HEK293 (cell line): ENCODE results near the gene MATR3.

ENCODE experiments used
- CTCF ChIA-PET: fragments of 350-600 bp; formaldehyde crosslinking; extraction: SDS; loops from one replicate; lab custom pipeline; 2021; ENCODE audit warnings: antibody characterized with exemption; lab: Yijun Ruan, JAX
- POLR2A ChIA-PET: fragments of 300-600 bp; formaldehyde crosslinking; extraction: SDS; loops from one replicate; lab custom pipeline; 2020; ENCODE audit warnings: antibody characterized with exemption, inconsistent platforms; lab: Yijun Ruan, JAX
- H3K27ac ChIP-seq: fragments of 200-500 bp; sonication (Bioruptor generic); 2 replicates; pipeline ENCODE4 v1.5.1; 2014; ENCODE audit warnings: low read depth, low read length, control low read depth, inconsistent platforms; ENCODE audit errors: extremely low read depth
- H3K36me3 ChIP-seq, 2 experiments: fragments of 200-500 bp in 1 of 2; sonication (Bioruptor generic) in 1 of 2; 1 replicate in 1 of 2; 2 replicates in 1 of 2; pipeline ENCODE4 v1.5.1; 2014 to 2017; ENCODE audit warnings: inconsistent platforms in 2 of 2, low read length in 2 of 2; ENCODE audit not compliant: control insufficient read depth in 2 of 2, insufficient read depth in 1 of 2
- H3K4me1 ChIP-seq: fragments of 200-500 bp; sonication (Bioruptor generic); 2 replicates; pipeline ENCODE4 v1.5.1; 2014; ENCODE audit warnings: mild to moderate bottlenecking, low read length, inconsistent platforms; ENCODE audit not compliant: control insufficient read depth, insufficient read depth
- H3K4me3 ChIP-seq: 2 replicates; pipeline ENCODE4 v1.5.1; 2011; ENCODE audit warnings: low read depth, mild to moderate bottlenecking, control low read depth, low read length, moderate library complexity
- H3K9me3 ChIP-seq: fragments of 200-500 bp; sonication (Bioruptor generic); 2 replicates; pipeline ENCODE4 v1.5.1; 2014; ENCODE audit warnings: low read depth, low read length, inconsistent platforms; ENCODE audit not compliant: control insufficient read depth, insufficient read depth
- MYNN ChIP-seq: fragments of 450-650 bp; formaldehyde crosslinking; IDR thresholded peaks from 2 replicates; pipeline ENCODE4 v1.5.1; 2016; ENCODE audit warnings: missing biosample characterization, missing genetic modification characterization, borderline replicate concordance
- MZF1 ChIP-seq: fragments of 450-650 bp; formaldehyde crosslinking; IDR thresholded peaks from 2 replicates; pipeline ENCODE4 v1.5.1; 2017; ENCODE audit warnings: missing biosample characterization, missing genetic modification characterization, borderline replicate concordance
- REPIN1 ChIP-seq: fragments of 450-650 bp; formaldehyde crosslinking; IDR thresholded peaks from 2 replicates; pipeline ENCODE4 v1.5.1; 2017; ENCODE audit warnings: missing biosample characterization, missing genetic modification characterization, low read depth
- SP2 ChIP-seq: fragments of 450-650 bp; formaldehyde crosslinking; IDR thresholded peaks from 2 replicates; pipeline ENCODE4 v1.5.1; 2016; ENCODE audit warnings: missing biosample characterization, missing genetic modification characterization
- ZFP37 ChIP-seq: fragments of 450-650 bp; formaldehyde crosslinking; IDR thresholded peaks from 2 replicates; pipeline ENCODE4 v1.5.1; 2016; ENCODE audit warnings: missing biosample characterization, missing genetic modification characterization
- ZNF132 ChIP-seq: fragments of 450-650 bp; formaldehyde crosslinking; IDR thresholded peaks from 2 replicates; pipeline ENCODE4 v1.5.1; 2017; ENCODE audit warnings: missing biosample characterization, missing genetic modification characterization, borderline replicate concordance
- ZNF138 ChIP-seq: fragments of 450-650 bp; formaldehyde crosslinking; IDR thresholded peaks from 2 replicates; pipeline ENCODE4 v1.5.1; 2016; ENCODE audit warnings: missing biosample characterization, missing genetic modification characterization, borderline replicate concordance
- ZNF157 ChIP-seq: fragments of 450-650 bp; formaldehyde crosslinking; IDR thresholded peaks from 2 replicates; pipeline ENCODE4 v1.5.1; 2016; ENCODE audit warnings: missing biosample characterization, missing genetic modification characterization
- ZNF169 ChIP-seq: fragments of 450-650 bp; formaldehyde crosslinking; IDR thresholded peaks from 2 replicates; pipeline ENCODE4 v1.5.1; 2016; ENCODE audit warnings: missing biosample characterization, missing genetic modification characterization
- ZNF175 ChIP-seq: fragments of 450-650 bp; formaldehyde crosslinking; IDR thresholded peaks from 2 replicates; pipeline ENCODE4 v1.5.1; 2016; ENCODE audit warnings: missing biosample characterization, missing genetic modification characterization
- ZNF184 ChIP-seq: fragments of 450-650 bp; IDR thresholded peaks from 2 replicates; pipeline ENCODE4 v1.5.1; 2018; ENCODE audit warnings: missing biosample characterization, mild to moderate bottlenecking, missing genetic modification characterization
- ZNF404 ChIP-seq: fragments of 450-650 bp; formaldehyde crosslinking; IDR thresholded peaks from 2 replicates; pipeline ENCODE4 v1.5.1; 2017; ENCODE audit warnings: missing biosample characterization, missing genetic modification characterization
- ZNF423 ChIP-seq: fragments of 450-650 bp; formaldehyde crosslinking; IDR thresholded peaks from 2 replicates; pipeline ENCODE4 v1.5.1; 2016; ENCODE audit warnings: missing biosample characterization, missing genetic modification characterization
- ZNF560 ChIP-seq: fragments of 450-650 bp; formaldehyde crosslinking; IDR thresholded peaks from 2 replicates; pipeline ENCODE4 v1.5.1; 2017; ENCODE audit warnings: missing biosample characterization, missing genetic modification characterization, borderline replicate concordance
- ZNF777 ChIP-seq: fragments of 450-650 bp; formaldehyde crosslinking; IDR thresholded peaks from 2 replicates; pipeline ENCODE4 v1.5.1; 2017; ENCODE audit warnings: missing biosample characterization, missing genetic modification characterization, borderline replicate concordance
- TF ChIP-seq, protein P1 (sequence below): fragments of 450-650 bp; IDR thresholded peaks from 2 replicates; pipeline ENCODE4 v1.5.1; 2018; ENCODE audit warnings: missing biosample characterization, mild to moderate bottlenecking, missing genetic modification characterization
- TF ChIP-seq, protein P2 (sequence below): fragments of 450-650 bp; formaldehyde crosslinking; IDR thresholded peaks from 2 replicates; pipeline ENCODE4 v1.5.1; 2016; ENCODE audit warnings: missing biosample characterization, missing genetic modification characterization
- TF ChIP-seq, protein P3 (sequence below): fragments of 450-650 bp; formaldehyde crosslinking; IDR thresholded peaks from 2 replicates; pipeline ENCODE4 v1.5.1; 2017; ENCODE audit warnings: missing biosample characterization, missing genetic modification characterization
- TF ChIP-seq, protein P4 (sequence below): fragments of 450-650 bp; formaldehyde crosslinking; IDR thresholded peaks from 2 replicates; pipeline ENCODE4 v1.5.1; 2016; ENCODE audit warnings: missing biosample characterization, missing genetic modification characterization
- TF ChIP-seq, protein P5 (sequence below): fragments of 450-650 bp; formaldehyde crosslinking; IDR thresholded peaks from 2 replicates; pipeline ENCODE4 v1.5.1; 2016; ENCODE audit warnings: missing biosample characterization, missing genetic modification characterization
- TF ChIP-seq, protein P6 (sequence below): fragments of 450-650 bp; formaldehyde crosslinking; IDR thresholded peaks from 2 replicates; pipeline ENCODE4 v1.5.1; 2016; ENCODE audit warnings: missing biosample characterization, missing genetic modification characterization

MATR3 gene

DNA sequence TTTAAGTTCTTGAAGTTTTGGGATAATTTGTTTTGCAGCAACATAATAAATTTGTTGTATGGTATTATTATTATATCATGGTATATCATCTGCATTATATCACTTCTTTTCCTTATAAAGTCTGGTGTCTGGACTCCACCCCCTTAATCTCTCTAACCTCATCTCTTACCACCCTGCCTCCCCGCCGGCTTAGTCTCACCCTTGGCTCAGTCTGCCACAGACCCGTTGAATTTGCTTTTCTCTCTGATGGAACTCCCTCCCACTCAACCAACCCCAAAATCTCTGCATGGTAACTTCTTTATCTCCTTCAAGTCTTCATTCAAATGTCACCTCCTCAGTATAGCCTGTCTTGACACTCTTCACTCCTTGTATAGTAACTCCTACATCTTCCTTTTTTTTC, 29.6 kb upstream of the MATR3 start:
- no peak for TF ChIP-seq REPIN1 (tag by site-specific recombination)
- no peak for TF ChIP-seq ZNF423 (tag by site-specific recombination)
- no peak for TF ChIP-seq ZNF138 (tag by site-specific recombination)
- no peak for TF ChIP-seq ZNF169
- TF ChIP-seq, protein P1, sequence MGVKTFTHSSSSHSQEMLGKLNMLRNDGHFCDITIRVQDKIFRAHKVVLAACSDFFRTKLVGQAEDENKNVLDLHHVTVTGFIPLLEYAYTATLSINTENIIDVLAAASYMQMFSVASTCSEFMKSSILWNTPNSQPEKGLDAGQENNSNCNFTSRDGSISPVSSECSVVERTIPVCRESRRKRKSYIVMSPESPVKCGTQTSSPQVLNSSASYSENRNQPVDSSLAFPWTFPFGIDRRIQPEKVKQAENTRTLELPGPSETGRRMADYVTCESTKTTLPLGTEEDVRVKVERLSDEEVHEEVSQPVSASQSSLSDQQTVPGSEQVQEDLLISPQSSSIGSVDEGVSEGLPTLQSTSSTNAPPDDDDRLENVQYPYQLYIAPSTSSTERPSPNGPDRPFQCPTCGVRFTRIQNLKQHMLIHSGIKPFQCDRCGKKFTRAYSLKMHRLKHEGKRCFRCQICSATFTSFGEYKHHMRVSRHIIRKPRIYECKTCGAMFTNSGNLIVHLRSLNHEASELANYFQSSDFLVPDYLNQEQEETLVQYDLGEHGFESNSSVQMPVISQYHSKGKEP (tag by site-specific recombination): no peak
- TF ChIP-seq ZNF777 (tag by site-specific recombination): no peak
- no peak for TF ChIP-seq ZNF184 (tag by site-specific recombination)
- TF ChIP-seq, protein P2, sequence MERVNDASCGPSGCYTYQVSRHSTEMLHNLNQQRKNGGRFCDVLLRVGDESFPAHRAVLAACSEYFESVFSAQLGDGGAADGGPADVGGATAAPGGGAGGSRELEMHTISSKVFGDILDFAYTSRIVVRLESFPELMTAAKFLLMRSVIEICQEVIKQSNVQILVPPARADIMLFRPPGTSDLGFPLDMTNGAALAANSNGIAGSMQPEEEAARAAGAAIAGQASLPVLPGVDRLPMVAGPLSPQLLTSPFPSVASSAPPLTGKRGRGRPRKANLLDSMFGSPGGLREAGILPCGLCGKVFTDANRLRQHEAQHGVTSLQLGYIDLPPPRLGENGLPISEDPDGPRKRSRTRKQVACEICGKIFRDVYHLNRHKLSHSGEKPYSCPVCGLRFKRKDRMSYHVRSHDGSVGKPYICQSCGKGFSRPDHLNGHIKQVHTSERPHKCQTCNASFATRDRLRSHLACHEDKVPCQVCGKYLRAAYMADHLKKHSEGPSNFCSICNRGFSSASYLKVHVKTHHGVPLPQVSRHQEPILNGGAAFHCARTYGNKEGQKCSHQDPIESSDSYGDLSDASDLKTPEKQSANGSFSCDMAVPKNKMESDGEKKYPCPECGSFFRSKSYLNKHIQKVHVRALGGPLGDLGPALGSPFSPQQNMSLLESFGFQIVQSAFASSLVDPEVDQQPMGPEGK (tag by site-specific recombination): no peak
- TF ChIP-seq ZNF404 (tag by site-specific recombination): no peak
- no peak for TF ChIP-seq ZFP37 (tag by site-specific recombination)
- TF ChIP-seq, protein P3, sequence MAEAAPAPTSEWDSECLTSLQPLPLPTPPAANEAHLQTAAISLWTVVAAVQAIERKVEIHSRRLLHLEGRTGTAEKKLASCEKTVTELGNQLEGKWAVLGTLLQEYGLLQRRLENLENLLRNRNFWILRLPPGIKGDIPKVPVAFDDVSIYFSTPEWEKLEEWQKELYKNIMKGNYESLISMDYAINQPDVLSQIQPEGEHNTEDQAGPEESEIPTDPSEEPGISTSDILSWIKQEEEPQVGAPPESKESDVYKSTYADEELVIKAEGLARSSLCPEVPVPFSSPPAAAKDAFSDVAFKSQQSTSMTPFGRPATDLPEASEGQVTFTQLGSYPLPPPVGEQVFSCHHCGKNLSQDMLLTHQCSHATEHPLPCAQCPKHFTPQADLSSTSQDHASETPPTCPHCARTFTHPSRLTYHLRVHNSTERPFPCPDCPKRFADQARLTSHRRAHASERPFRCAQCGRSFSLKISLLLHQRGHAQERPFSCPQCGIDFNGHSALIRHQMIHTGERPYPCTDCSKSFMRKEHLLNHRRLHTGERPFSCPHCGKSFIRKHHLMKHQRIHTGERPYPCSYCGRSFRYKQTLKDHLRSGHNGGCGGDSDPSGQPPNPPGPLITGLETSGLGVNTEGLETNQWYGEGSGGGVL (tag by site-specific recombination): no peak
- no peak for TF ChIP-seq ZNF157 (tag by site-specific recombination)
- TF ChIP-seq, protein P4, sequence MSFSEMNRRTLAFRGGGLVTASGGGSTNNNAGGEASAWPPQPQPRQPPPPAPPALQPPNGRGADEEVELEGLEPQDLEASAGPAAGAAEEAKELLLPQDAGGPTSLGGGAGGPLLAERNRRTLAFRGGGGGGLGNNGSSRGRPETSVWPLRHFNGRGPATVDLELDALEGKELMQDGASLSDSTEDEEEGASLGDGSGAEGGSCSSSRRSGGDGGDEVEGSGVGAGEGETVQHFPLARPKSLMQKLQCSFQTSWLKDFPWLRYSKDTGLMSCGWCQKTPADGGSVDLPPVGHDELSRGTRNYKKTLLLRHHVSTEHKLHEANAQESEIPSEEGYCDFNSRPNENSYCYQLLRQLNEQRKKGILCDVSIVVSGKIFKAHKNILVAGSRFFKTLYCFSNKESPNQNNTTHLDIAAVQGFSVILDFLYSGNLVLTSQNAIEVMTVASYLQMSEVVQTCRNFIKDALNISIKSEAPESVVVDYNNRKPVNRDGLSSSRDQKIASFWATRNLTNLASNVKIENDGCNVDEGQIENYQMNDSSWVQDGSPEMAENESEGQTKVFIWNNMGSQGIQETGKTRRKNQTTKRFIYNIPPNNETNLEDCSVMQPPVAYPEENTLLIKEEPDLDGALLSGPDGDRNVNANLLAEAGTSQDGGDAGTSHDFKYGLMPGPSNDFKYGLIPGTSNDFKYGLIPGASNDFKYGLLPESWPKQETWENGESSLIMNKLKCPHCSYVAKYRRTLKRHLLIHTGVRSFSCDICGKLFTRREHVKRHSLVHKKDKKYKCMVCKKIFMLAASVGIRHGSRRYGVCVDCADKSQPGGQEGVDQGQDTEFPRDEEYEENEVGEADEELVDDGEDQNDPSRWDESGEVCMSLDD (tag by site-specific recombination): no peak
- TF ChIP-seq SP2 (tag by site-specific recombination): no peak
- no peak for TF ChIP-seq ZNF175
- TF ChIP-seq ZNF560 (tag by site-specific recombination): no peak
- TF ChIP-seq, all 188 proteins: peak for 0
- Histone ChIP-seq H3K36me3 (no peaks in the 10 kb centered on the region), H3K4me3 (no peak overlapping the region), H3K4me1 (no peaks in the 10 kb centered on the region), H3K9me3 (no peaks in the 10 kb centered on the region), H3K27ac (no peak overlapping the region)
- ChIA-PET POLR2A (no interaction called here), CTCF (interaction anchor here (1.2 kb wide), 1 partner anchor 8 kb away, joined by 4 read pairs; no protein-coding TSS in a partner anchor)

DNA sequence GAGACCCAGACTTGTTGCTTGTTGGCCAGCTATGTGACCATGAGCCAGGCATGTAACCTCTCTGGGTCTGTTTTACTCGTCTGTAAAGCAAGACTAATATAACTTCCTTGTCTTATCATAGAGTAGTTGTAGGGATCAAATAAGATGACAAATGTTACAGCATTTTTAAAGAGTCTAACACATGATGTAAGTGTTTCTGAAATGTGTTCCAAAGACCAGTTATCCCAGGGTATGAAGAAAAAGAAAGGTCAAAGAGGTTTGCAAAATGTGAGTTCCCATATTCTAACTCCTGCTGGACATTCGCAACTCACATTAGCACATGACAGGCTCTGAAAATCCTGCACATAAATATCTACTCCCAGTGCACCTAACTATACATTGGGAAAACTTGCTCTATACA, 28.5 kb upstream of the MATR3 start:
- Histone ChIP-seq H3K4me1 (no peaks in the 10 kb centered on the region), H3K4me3 (no peak overlapping the region), H3K27ac (no peak overlapping the region), H3K9me3 (no peaks in the 10 kb centered on the region), H3K36me3 (no peaks in the 10 kb centered on the region)
- ChIA-PET POLR2A (interaction anchor here (0.6 kb wide), 1 partner anchor 9 kb away, joined by 3 read pairs; no protein-coding TSS in a partner anchor), CTCF (interaction anchor here (1.2 to 2.1 kb wide), 3 partner anchors 9 to 157 kb away, joined by 3 to 6 read pairs (median 4); no protein-coding TSS in a partner anchor)
- TF ChIP-seq ZNF132 (tag by site-specific recombination): no peak
- TF ChIP-seq MYNN: no peak
- TF ChIP-seq, protein P5, sequence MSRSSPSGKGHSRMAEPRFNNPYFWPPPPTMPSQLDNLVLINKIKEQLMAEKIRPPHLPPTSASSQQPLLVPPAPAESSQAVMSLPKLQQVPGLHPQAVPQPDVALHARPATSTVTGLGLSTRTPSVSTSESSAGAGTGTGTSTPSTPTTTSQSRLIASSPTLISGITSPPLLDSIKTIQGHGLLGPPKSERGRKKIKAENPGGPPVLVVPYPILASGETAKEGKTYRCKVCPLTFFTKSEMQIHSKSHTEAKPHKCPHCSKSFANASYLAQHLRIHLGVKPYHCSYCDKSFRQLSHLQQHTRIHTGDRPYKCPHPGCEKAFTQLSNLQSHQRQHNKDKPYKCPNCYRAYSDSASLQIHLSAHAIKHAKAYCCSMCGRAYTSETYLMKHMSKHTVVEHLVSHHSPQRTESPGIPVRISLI (tag by site-specific recombination): no peak
- TF ChIP-seq, protein P6, sequence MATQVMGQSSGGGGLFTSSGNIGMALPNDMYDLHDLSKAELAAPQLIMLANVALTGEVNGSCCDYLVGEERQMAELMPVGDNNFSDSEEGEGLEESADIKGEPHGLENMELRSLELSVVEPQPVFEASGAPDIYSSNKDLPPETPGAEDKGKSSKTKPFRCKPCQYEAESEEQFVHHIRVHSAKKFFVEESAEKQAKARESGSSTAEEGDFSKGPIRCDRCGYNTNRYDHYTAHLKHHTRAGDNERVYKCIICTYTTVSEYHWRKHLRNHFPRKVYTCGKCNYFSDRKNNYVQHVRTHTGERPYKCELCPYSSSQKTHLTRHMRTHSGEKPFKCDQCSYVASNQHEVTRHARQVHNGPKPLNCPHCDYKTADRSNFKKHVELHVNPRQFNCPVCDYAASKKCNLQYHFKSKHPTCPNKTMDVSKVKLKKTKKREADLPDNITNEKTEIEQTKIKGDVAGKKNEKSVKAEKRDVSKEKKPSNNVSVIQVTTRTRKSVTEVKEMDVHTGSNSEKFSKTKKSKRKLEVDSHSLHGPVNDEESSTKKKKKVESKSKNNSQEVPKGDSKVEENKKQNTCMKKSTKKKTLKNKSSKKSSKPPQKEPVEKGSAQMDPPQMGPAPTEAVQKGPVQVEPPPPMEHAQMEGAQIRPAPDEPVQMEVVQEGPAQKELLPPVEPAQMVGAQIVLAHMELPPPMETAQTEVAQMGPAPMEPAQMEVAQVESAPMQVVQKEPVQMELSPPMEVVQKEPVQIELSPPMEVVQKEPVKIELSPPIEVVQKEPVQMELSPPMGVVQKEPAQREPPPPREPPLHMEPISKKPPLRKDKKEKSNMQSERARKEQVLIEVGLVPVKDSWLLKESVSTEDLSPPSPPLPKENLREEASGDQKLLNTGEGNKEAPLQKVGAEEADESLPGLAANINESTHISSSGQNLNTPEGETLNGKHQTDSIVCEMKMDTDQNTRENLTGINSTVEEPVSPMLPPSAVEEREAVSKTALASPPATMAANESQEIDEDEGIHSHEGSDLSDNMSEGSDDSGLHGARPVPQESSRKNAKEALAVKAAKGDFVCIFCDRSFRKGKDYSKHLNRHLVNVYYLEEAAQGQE (tag by site-specific recombination): no peak
- no peak for TF ChIP-seq MZF1 (tag by site-specific recombination)
